Measurements from ENCODE around the gene NCKAP5. TPM values are rescaled to one million over a fixed set of nuclear protein-coding genes. Genes with fewer than 3 reads are reported as not detected.

Gene NCKAP5
- total and polyA plus RNA-seq, 2 of the 8 experiments (the other 6 are each of a cell fraction or from before 2014, with no cell fraction given) = 0.27 to 0.86 TPM

GRCh38 chr2:133490411-133490980 is 77.8 kb downstream of the NCKAP5 start:
- FAIRE-seq (no peak), DNase-seq (ENCODE audit: low read depth in 1 of 2, low spot score in 2 of 2) (no peak)
- H3K18ac ChIP-seq (ENCODE audit: extremely low read depth, low read length) = no peak overlapping the region
- 91% methylated on average over 3 of the region's 3 CpGs; no CpG with 5 or more reads in 1 of the 2 experiments for WGBS, 2 experiments (ENCODE audit: extremely low coverage in 1 of 2, insufficient coverage in 1 of 2, insufficient read length in 1 of 2, insufficient replicate concordance in 2 of 2, low coverage in 1 of 2, low lambda C conversion rate in 2 of 2, missing lambda C conversion rate in 1 of 2)
- TF ChIP-seq BRCA1 (IDR thresholded peaks at IDR 0.05; ENCODE audit: low read depth, low read length) = no peak
- peak; percentile 87 for TF ChIP-seq MAFK (IDR thresholded peaks at IDR 0.05; ENCODE audit: low read depth, low read length)
- no peak overlapping the region for H3K4me2 ChIP-seq (ENCODE audit: insufficient read depth in 1 of 2, low read depth in 2 of 2, low read length in 2 of 2)
- ChIA-PET CTCF (ENCODE audit: partially characterized antibody) (interaction anchor here (0.8 to 1.8 kb wide), 2 partner anchors 10 to 290 kb away, joined by 3 to 5 read pairs; no protein-coding TSS in a partner anchor), POLR2A (ENCODE audit: partially characterized antibody) (no interaction called here)
- no peak overlapping the region for H2AK5ac ChIP-seq (ENCODE audit: low read depth, low read length)
- no peak overlapping the region for H2BK20ac ChIP-seq (ENCODE audit: low read length)
- H3K23ac ChIP-seq (ENCODE audit: insufficient read length) = no peak overlapping the region
- H2BK120ac ChIP-seq (replicated peaks; ENCODE audit: low read depth, low read length) = no peak overlapping the region
- no peaks in the 10 kb centered on the region for H3K23me2 ChIP-seq (ENCODE audit: low read depth, low read length)
- no peak overlapping the region for H2BK5ac ChIP-seq (ENCODE audit: low read depth, low read length)
- H3K4me3 ChIP-seq (ENCODE audit: extremely low read depth in 1 of 4, insufficient read depth in 2 of 4, low read depth in 3 of 4, low read length in 4 of 4) = no peak overlapping the region
- no peaks in the 10 kb centered on the region for H4K20me1 ChIP-seq (replicated peaks in 1 of 2; ENCODE audit: control insufficient read depth in 1 of 2, insufficient read depth in 2 of 2, low read length in 2 of 2)
- no peak overlapping the region for H3K56ac ChIP-seq (replicated peaks; ENCODE audit: insufficient read length, low read depth, low read length)
- no peaks in the 10 kb centered on the region for H3K79me2 ChIP-seq (ENCODE audit: control insufficient read depth in 1 of 2, insufficient read depth in 2 of 2, low read length in 2 of 2)
- no peak overlapping the region for H3K4ac ChIP-seq (replicated peaks; ENCODE audit: insufficient read length, low read depth, low read length)
- no peak overlapping the region for H4K8ac ChIP-seq (ENCODE audit: extremely low read depth, insufficient read depth, low read length)
- H4K91ac ChIP-seq (replicated peaks; ENCODE audit: insufficient read length, low read length) = no peak overlapping the region
- H3K4me1 ChIP-seq (replicated peaks in 1 of 4; ENCODE audit: control insufficient read depth in 3 of 4, insufficient read depth in 4 of 4, low read length in 3 of 4) = no peaks in the 10 kb centered on the region; a peak in 1 of 7 replicates
- H4K5ac ChIP-seq (ENCODE audit: insufficient read length, low read depth, low read length) = no peak overlapping the region
- no peaks in the 10 kb centered on the region for H3K27me3 ChIP-seq (replicated peaks in 1 of 4; ENCODE audit: control insufficient read depth in 3 of 4, extremely low read depth in 1 of 4, insufficient read depth in 3 of 4, low read length in 3 of 4)
- no peak overlapping the region for H3K14ac ChIP-seq (ENCODE audit: insufficient read length)
- no peaks in the 10 kb centered on the region for H3K9me3 ChIP-seq (ENCODE audit: insufficient read depth in 2 of 2, low read depth in 1 of 2, low read length in 1 of 2)
- no peak overlapping the region for H3K27ac ChIP-seq (ENCODE audit: low read depth, low read length)
- H2BK15ac ChIP-seq (ENCODE audit: low read length) = no peak overlapping the region
- H2AFZ ChIP-seq (ENCODE audit: low read length) = no peak overlapping the region
- H3K9ac ChIP-seq (replicated peaks in 1 of 4; ENCODE audit: extremely low read depth in 1 of 4, low read depth in 3 of 4, low read length in 3 of 4) = no peak overlapping the region
- no peak overlapping the region for H2BK12ac ChIP-seq (ENCODE audit: low read depth, low read length)
- H3K79me1 ChIP-seq (ENCODE audit: low read depth, low read length) = no peaks in the 10 kb centered on the region
- no peaks in the 10 kb centered on the region for H3K36me3 ChIP-seq (ENCODE audit: control insufficient read depth in 2 of 4, insufficient read depth in 4 of 4, low read length in 3 of 4)
